HepG2 (cell line): Measurements from ENCODE around the gene CCL17. TPM values are rescaled to one million over a fixed set of nuclear protein-coding genes. Genes with fewer than 3 reads are reported as not detected.

Source experiments
- AGO1 ChIP-seq: fragments of 200-400 bp; formaldehyde crosslinking; IDR thresholded peaks from 2 replicates; pipeline ENCODE4 v1.6.1; 2017; ENCODE audit warnings: mild to moderate bottlenecking, low read depth, low read length, moderate library complexity; ENCODE audit not compliant: poor library complexity, severe bottlenecking
- ARID4A ChIP-seq: sonication (generic); formaldehyde crosslinking; IDR thresholded peaks from 2 replicates; pipeline ENCODE4 v1.5.0; 2020; ENCODE audit warnings: mild to moderate bottlenecking, missing genetic modification reagents, borderline replicate concordance
- ATM ChIP-seq: fragments of 450-650 bp; IDR thresholded peaks from 2 replicates; pipeline ENCODE4 v1.7.1; 2017; ENCODE audit warnings: mild to moderate bottlenecking, borderline replicate concordance
- EHMT2 ChIP-seq: fragments of 200-600 bp; sonication (generic); IDR thresholded peaks from 2 replicates; pipeline ENCODE4 v1.7.0; 2017; ENCODE audit warnings: antibody characterized with exemption, low read depth, low read length, borderline replicate concordance
- GZF1 ChIP-seq: sonication (generic); formaldehyde crosslinking; IDR thresholded peaks from 2 replicates; pipeline ENCODE4 v1.5.1; 2020; ENCODE audit warnings: mild to moderate bottlenecking, missing genetic modification reagents
- HOXA3 ChIP-seq: sonication (generic); formaldehyde crosslinking; IDR thresholded peaks from 2 replicates; pipeline ENCODE4 v1.5.0; 2020; ENCODE audit warnings: missing genetic modification reagents
- KMT2A ChIP-seq: sonication (generic); formaldehyde crosslinking; IDR thresholded peaks from 2 replicates; pipeline ENCODE4 v1.4.0; 2020; ENCODE audit warnings: missing genetic modification reagents
- NAIF1 ChIP-seq: sonication (generic); formaldehyde crosslinking; IDR thresholded peaks from 2 replicates; pipeline ENCODE4 v1.5.0; 2020; ENCODE audit warnings: mild to moderate bottlenecking, missing genetic modification reagents, borderline replicate concordance
- NCOA2 ChIP-seq: sonication (generic); formaldehyde crosslinking; IDR thresholded peaks from 2 replicates; pipeline ENCODE4 v1.8.0; 2022; ENCODE audit warnings: inconsistent platforms
- PTBP1 ChIP-seq: fragments of 200-400 bp; formaldehyde crosslinking; IDR thresholded peaks from 2 replicates; pipeline ENCODE4 v1.6.1; 2018; ENCODE audit warnings: low read length, low read depth; ENCODE audit not compliant: poor library complexity, severe bottlenecking
- RBFOX2 ChIP-seq: fragments of 200-400 bp; formaldehyde crosslinking; IDR thresholded peaks from 2 replicates; pipeline ENCODE4 v1.6.1; 2017; ENCODE audit warnings: low read depth, mild to moderate bottlenecking, low read length
- RFX5 ChIP-seq: IDR thresholded peaks from 2 replicates; pipeline ENCODE4 v1.6.1; 2011; ENCODE audit warnings: low read depth, low read length, improper control_type of control experiment
- SIX1 ChIP-seq: sonication (generic); formaldehyde crosslinking; IDR thresholded peaks from 2 replicates; pipeline ENCODE4 v1.4.0; 2020; ENCODE audit warnings: missing genetic modification reagents, borderline replicate concordance
- SMAD1 ChIP-seq: sonication (generic); formaldehyde crosslinking; IDR thresholded peaks from 2 replicates; pipeline ENCODE4 v1.4.0; 2020; ENCODE audit warnings: missing genetic modification reagents, low read depth, mild to moderate bottlenecking, borderline replicate concordance
- SPEN ChIP-seq: sonication (generic); formaldehyde crosslinking; IDR thresholded peaks from 2 replicates; pipeline ENCODE4 v1.5.1; 2020; ENCODE audit warnings: low read depth, mild to moderate bottlenecking, missing genetic modification reagents
- TAF1 ChIP-seq: sonication (generic); formaldehyde crosslinking; IDR thresholded peaks from 2 replicates; pipeline ENCODE4 v1.4.0; 2020; ENCODE audit warnings: missing genetic modification reagents
- ZNF24 ChIP-seq: fragments of 450-650 bp; IDR thresholded peaks from 2 replicates; pipeline ENCODE4 v1.6.1; 2017; ENCODE audit warnings: antibody characterized with exemption, mild to moderate bottlenecking
- ZNF644 ChIP-seq: IDR thresholded peaks from 2 replicates; pipeline ENCODE4 v1.6.1; 2016; ENCODE audit warnings: low read depth
- ZNF652 ChIP-seq: IDR thresholded peaks from 2 replicates; pipeline ENCODE4 v1.6.1; 2016; ENCODE audit warnings: low read depth, borderline replicate concordance
- ZNF841 ChIP-seq: sonication (generic); formaldehyde crosslinking; IDR thresholded peaks from 2 replicates; pipeline ENCODE4 v1.8.1; 2023; ENCODE audit warnings: missing genetic modification reagents, borderline replicate concordance
- polyA plus RNA-seq, 8 experiments: library from polyadenylated mRNA; depleted of rRNA in 3 of 8; stranded (reverse) in 7 of 8; unstranded in 1 of 8; fragments of >200 nt; fragmentation: Illumina TruSeq in 4 of 8; extraction: Trizol in 4 of 8; gene quantifications; 2 replicates each; pipeline versions ENCODE4 v1.2.1 to v1.2.3, GENCODE V29; 2011 to 2016; ENCODE audit warnings: low read depth in 4 of 8, missing spikeins in 1 of 8, mixed read lengths in 1 of 8; ENCODE audit not compliant: insufficient read depth in 1 of 8
- total RNA-seq, 5 experiments: library from RNA; depleted of rRNA; stranded (reverse); fragments of >200 nt; fragmentation: Illumina TruSeq; extraction: Trizol; gene quantifications; 2 replicates each; pipeline ENCODE4 v1.2.3, GENCODE V29; 2016; ENCODE audit warnings: low read depth in 1 of 5
- TF ChIP-seq, protein P1 (sequence below): sonication (generic); formaldehyde crosslinking; IDR thresholded peaks from 2 replicates; pipeline ENCODE4 v1.8.1; 2023; ENCODE audit warnings: mild to moderate bottlenecking, inconsistent platforms, moderate library complexity, missing genetic modification reagents, borderline replicate concordance
- TF ChIP-seq, protein P2 (sequence below): sonication (generic); formaldehyde crosslinking; conservative IDR thresholded peaks from 2 replicates; pipeline ENCODE4 v1.4.0; 2020; ENCODE audit warnings: missing genetic modification reagents

CCL17 gene
- total and polyA plus RNA-seq, 2 of the 13 experiments (the other 11 are each of a cell fraction or from before 2014, with no cell fraction given) = not detected

GRCh38 chr16:57372372-57373116, 32.0 kb upstream of the CCL17 start, which contains the start of gene CX3CL1 (continued):
- peak; percentile 46 for TF ChIP-seq PTBP1
- peak; percentile 77 for TF ChIP-seq AGO1
- TF ChIP-seq ZNF841 (CRISPR knock-in tag) = peak; percentile 69; the same call in 1 of the 2 replicates
- no peak for TF ChIP-seq ATM
- TF ChIP-seq GZF1 (CRISPR knock-in tag) = no peak
- TF ChIP-seq SIX1 (CRISPR knock-in tag) = no peak
- no peak for TF ChIP-seq RFX5
- TF ChIP-seq, protein P1, sequence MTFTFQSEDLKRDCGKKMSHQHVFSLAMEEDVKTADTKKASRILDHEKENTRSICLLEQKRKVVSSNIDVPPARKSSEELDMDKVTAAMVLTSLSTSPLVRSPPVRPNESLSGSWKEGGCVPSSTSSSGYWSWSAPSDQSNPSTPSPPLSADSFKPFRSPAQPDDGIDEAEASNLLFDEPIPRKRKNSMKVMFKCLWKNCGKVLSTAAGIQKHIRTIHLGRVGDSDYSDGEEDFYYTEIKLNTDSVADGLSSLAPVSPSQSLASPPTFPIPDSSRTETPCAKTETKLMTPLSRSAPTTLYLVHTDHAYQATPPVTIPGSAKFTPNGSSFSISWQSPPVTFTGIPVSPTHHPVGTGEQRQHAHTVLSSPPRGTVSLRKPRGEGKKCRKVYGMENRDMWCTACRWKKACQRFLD (CRISPR knock-in tag) = peak; percentile 76; the same call in 1 of the 2 replicates
- no peak; the same call in 1 of the 2 replicates for TF ChIP-seq ARID4A (CRISPR knock-in tag)
- TF ChIP-seq SMAD1 = 0 out of 2 replicates have a peak, but pooled peaks have one; percentile 23
- TF ChIP-seq TAF1 (CRISPR knock-in tag) = peak; percentile 86
- TF ChIP-seq RBFOX2 = peak; percentile 97
- TF ChIP-seq NCOA2 (CRISPR knock-in tag) = peak; percentile 97
- TF ChIP-seq EHMT2 = no peak
- TF ChIP-seq HOXA3 (CRISPR knock-in tag) = no peak; the same call in none of the 2 replicates
- TF ChIP-seq ZNF652 = peak; percentile 76; the same call in 1 of the 2 replicates
- TF ChIP-seq ZNF24 = no peak
- TF ChIP-seq SPEN (CRISPR knock-in tag) = peak; percentile 15; the same call in 1 of the 2 replicates
- TF ChIP-seq, protein P2, sequence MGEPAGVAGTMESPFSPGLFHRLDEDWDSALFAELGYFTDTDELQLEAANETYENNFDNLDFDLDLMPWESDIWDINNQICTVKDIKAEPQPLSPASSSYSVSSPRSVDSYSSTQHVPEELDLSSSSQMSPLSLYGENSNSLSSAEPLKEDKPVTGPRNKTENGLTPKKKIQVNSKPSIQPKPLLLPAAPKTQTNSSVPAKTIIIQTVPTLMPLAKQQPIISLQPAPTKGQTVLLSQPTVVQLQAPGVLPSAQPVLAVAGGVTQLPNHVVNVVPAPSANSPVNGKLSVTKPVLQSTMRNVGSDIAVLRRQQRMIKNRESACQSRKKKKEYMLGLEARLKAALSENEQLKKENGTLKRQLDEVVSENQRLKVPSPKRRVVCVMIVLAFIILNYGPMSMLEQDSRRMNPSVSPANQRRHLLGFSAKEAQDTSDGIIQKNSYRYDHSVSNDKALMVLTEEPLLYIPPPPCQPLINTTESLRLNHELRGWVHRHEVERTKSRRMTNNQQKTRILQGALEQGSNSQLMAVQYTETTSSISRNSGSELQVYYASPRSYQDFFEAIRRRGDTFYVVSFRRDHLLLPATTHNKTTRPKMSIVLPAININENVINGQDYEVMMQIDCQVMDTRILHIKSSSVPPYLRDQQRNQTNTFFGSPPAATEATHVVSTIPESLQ (CRISPR knock-in tag) = no peak
- TF ChIP-seq KMT2A = no peak
- peak; percentile 6; the same call in 1 of the 2 replicates for TF ChIP-seq ZNF644 (CRISPR knock-in tag)
- TF ChIP-seq NAIF1 (CRISPR knock-in tag) = peak; percentile 69
